HG03520 (cell line): ENCODE data around the gene COL23A1.

Experiments used
- ATAC-seq: cut with Tn5 transposase; IDR thresholded peaks from one replicate; pipeline ENCODE4 v1.9.1; 2021; ENCODE audit warnings: mild to moderate bottlenecking, moderate library complexity; ENCODE audit not compliant: unreplicated experiment

The COL23A1 gene

GRCh38 chr5:178348356-178349074 lies 241.7 kb downstream of the COL23A1 start:
- no peak for ATAC-seq

DNA sequence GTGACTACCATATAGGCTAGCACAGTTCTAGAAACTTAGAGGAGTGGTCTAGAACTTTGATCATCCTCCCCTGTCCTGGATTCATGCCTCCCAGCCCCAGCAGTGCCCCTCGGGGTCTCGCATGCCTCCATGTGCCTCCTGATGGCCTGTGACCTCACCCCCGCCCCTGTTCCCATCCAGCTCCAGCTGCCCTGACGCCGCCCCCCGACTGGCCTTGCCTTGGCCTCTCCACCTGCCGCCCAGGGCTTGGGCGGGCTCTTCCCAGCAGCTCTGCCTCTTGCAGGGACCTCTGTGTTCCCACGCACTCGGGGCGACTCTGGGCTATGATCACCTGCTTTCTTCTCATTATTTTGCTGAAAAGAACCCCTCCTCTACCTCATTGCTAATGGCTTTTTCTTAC lies 242.2 kb downstream of the COL23A1 start:
- no peak for ATAC-seq

GRCh38 chr5:178346607-178347334 lies 243.4 kb downstream of the COL23A1 start:
- ATAC-seq = no peak

DNA sequence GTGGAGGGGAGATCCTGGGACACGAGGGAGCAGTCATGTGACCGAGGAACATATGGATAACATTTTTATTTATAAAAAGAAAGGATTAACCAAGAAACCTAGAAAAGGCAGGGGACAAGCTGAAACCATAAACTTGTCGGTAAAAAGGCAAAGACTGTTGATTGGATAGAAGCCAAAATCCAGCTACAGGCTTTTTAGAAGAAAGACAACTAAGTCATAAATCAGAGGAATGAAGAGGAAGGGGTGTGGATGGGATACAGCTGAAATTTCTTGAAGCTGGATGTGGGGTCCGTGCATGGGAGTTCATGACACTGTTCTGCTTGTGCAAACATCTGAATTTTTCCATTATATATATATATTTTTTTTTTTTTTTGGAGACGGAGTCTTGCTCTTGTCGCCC lies 246.9 kb downstream of the COL23A1 start:
- ATAC-seq = no peak

GRCh38 chr5:178341851-178342140 lies 248.4 kb downstream of the COL23A1 start:
- ATAC-seq = no peak

DNA sequence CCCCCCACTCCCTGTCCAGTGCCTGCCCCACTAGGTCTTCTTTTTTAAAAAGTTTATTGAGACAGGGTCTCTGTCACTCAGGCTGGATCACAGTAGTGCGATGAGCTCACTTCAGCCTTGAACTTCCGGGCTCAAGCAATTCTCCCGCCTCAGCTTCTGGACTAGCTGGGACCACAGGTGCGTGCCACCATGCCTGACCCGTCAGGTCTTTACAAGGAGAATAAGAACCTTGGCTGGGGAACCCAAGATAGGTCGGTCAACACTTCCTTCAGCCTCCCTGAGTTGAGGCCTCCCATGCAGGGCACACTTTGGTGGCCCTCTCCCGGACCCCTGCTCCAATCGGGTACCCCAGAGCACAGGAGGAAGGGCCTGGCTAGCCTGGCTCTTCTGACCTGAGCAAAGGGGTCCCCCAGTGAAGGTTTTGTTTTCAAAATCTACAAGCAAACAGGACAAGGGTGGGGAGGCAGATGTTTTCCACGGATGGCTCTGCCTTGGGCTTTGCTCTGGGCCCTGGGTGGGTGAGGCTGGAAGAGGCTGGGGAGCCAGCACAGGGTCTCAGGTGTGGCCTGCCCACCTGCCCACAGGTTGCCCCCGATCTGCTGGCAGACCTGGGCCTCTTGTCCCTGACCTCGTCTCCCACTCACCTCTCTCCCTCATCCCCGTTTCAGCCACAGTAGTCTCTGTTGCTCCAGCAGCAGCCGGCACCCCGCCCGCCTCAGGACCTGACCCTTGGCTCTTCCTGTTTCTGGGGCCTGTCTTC lies 248.9 kb downstream of the COL23A1 start:
- no peak for ATAC-seq

DNA sequence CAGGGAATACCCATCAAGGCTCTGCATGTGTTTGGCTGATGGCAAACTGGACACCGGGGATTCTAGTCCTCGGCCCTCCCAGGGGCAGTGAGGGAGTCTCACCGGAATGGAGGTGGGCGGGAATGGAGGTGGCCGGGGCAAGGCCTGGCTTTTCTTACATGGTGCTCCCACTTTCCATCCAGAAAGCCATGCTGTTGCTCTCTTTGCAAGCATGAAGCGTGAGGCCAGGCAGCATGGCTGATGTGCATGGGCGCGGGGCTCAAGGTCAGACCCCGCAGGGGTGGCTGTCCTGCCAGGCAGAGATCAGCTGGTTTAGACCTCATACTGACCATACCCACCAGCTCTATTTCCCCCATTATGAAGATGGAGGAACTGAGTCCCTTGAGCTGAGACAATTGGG lies 249.6 kb downstream of the COL23A1 start:
- no peak for ATAC-seq

DNA sequence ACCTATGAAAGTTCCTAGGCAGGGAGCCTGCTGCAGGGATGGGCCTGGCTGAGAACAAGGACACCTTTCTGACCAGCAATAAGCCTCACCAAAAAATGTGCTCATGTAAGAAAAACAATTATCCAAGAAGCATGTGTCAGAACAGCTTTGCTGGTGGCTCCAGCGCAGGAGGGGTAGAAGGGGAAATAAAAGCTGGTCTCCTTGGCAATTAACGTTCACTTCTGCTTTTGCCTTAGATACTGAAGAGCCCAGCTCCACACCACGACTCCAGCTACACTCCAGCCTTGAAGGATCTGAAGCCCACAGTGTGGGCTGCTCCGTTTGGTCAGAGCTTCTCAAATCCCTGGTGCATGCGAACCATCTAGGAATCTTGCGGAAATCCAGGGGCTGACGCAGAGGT lies 250.0 kb downstream of the COL23A1 start:
- no peak for ATAC-seq

- ATAC-seq = no peak
These were observed 250.9 kb downstream of the COL23A1 start for GRCh38 chr5:178339272-178339671.

- no peak for ATAC-seq
These were observed 251.4 kb downstream of the COL23A1 start for GRCh38 chr5:178338750-178339144.

GRCh38 chr5:178338126-178338749 lies 252.0 kb downstream of the COL23A1 start:
- no peak for ATAC-seq

DNA sequence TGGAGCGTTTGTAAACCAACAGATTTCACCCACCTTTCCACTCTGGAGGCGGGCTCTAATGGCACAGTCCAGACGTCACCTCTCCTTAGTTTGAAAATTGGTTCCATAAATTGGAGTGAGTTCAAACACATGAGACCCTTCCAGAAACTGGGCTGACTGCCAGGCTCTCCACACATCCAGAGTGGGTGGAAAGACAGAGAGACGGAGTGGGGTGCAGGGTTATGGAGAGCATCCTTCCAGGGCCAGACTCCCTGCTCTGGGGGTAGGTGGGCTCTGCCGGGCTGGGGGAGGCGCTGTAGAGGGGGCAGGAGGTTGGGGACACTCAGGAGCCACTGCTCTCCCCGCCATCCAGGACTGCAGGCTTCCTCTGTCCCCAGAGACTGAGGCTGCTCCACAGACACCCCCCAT lies 252.9 kb downstream of the COL23A1 start:
- ATAC-seq = no peak

DNA sequence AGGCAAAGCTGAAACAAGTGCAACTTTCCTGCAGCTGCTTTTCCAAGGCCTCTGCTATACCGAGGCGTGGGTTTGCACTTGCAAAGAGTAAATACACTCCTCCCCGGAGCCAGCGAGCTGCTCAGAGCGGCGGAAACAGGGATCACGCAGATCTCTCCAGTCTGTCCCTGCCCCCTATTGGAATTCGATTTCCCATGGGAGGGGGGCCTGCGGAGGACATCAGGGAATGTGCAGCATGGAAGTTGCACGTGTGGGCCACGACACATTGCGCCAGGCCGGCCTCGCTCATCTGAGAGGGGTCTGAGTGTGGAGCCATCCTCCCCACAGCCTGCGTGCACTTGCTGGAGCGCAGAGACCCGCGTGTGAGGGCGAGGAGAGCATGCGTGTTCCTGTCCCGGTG lies 253.3 kb downstream of the COL23A1 start:
- ATAC-seq = no peak

DNA sequence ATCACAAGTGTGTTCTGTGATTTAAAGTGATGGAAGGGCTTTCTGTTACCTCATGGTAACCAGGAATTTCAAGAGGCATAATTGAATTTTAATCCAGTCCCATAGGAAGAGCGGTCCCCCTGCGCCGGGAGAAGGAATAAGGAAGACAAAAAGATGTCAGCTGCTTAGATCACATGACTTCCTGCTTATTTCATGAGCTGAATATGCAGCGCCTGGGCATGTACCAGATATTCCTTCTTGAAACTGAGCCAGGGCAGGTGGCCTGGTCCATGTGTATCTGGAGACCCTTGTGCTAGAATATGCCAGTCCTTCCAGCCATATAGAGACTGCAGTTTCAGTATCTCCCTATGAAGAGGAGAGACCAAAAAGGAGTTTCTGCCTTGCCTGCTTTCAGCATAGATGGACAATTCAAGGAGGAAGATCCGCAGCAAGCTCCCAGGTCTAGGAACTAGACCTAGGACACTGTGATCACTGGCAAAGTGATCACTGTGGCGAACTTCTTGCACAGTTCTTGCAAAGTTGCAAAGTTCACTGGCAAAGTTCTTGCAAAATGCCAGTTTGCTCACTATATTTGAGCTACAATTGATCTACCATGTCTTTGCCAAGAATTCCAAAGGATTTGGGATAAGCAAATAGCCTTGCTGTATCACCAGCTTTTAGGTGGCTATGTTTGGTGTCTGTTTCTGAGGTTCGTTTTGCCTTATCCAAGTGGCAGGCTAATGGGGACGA lies 254.7 kb downstream of the COL23A1 start:
- no peak for ATAC-seq

DNA sequence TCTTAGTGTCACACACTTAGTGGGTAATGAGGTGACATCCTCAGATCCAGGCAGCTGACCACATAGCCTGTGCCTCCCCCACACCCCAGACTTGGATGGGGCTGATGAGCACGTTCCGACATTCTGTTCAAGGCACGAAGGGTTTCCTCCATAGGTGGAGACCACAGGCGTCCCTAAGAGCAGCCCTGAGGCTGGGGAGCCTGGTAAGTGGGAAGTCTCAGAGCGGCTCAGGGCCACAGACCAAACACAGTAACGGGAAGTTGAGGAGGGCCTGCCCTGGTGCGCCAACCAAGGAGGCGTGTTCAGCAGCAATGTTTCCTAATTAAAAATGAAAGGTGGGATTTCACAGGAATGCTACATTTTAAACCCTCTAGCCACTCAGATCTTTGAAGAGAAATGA lies 255.3 kb downstream of the COL23A1 start:
- ATAC-seq = no peak

DNA sequence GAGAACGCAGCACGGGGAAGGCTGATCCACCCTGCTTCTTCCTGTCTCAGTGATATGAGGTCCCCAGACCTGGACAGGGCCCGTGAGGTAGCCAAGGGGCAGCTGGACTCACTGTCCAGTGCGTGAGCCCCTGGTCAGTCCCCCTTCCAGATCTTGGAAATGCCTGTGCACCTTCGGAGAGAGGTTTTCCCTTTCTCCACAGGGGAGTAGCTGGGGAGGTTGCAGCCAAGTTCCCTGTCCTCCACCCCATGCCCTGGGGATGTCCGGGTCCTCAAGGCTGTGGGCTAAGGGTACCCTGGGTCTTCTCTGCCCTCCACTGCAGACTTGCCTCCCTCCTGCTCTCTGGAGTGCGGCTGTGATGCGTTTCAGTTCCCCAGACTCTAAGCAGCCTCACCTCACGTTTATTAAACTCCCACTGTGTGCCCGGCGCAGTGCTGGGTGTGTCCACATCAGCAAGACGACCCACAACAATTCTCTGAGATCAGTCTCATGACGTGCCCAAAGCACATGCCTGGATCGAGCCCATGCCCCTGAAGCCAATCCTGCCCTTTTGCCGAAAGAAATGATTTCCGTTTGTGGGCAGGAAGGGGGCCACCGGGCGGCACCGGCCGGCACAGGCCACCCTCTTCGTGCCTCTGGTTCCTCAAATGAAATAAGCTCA lies 256.2 kb downstream of the COL23A1 start:
- no peak for ATAC-seq

DNA sequence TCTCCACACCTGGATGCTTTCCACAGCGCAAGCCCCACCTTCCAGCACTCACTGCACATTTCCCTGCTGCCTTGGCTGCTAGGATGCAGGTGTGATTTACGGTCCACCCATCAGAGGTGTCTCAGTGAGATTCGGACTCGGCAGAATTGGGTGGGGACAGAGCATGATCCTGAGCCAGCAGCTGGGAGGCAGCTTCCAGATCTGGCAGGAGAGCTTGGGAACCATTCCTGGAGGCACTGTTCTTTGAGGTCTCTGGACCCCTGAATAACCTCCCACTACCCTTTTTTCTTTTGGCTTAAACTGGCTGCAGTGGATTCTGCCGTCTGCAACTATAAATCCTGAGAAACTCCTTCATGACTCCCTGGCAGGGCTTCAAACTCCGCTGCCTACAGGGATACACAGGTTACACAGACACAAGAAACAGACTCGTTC lies 258.0 kb downstream of the COL23A1 start:
- ATAC-seq = no peak

DNA sequence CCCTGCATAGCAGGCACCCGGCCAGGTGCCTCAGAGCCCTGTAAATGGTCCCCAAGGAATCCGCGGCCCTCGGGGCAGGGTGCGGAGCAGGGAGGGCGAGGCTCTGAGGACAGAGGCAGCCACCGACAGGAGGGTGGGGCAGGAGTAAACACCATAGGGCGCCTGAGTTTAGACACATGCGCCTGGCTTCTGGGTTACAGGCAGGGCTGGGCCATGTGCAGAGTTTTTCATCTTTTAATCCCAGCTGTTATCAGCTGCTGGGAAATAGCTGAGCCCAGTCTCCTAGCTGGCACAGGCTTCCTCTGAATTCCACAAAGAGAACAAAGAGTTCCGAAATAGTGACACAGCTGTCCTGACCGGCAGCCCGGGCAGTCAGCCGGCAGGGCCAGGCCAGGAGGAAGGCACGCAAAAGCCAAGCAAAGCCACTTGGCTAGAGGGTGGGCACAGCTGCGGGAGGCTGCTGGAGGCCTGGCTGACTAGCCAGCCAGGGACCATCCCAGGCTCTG lies 258.6 kb downstream of the COL23A1 start:
- no peak for ATAC-seq

DNA sequence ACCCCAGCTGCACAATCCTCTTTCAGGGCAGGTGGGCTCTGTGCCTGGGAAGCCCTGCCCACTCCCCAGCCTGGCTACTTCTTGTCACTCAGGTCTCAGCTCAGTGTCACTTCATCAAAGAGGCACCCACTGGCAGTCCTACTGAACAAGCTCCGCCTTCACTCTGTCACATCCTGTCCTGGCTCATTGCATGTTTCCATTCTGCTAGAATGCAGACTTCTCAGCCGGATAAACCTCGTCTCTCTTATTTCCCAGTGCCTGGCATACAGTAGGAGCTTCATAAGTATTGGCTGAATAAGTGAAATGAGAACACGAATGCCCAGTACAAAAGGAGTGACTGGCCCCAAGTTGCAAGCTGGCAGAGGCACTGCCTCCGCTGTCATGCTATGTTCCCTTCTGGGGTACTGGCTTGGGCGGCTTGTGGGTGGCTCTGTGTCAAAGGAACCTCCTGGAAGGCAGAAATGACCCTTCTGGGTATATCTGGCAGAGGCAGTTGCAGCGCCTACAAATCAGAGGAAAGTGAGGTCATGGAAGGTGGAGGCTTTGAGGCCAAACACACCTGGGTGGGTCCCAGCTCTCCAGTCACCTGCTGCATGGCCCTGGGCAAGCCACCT lies 259.3 kb downstream of the COL23A1 start:
- no peak for ATAC-seq
